Measurements from ENCODE around the gene JAK1. TPM values are rescaled to one million over a fixed set of nuclear protein-coding genes. Genes with fewer than 3 reads are reported as not detected.

JAK1 gene
- total RNA-seq, 1 donor from 2014 or later, result 55.8 TPM

DNA sequence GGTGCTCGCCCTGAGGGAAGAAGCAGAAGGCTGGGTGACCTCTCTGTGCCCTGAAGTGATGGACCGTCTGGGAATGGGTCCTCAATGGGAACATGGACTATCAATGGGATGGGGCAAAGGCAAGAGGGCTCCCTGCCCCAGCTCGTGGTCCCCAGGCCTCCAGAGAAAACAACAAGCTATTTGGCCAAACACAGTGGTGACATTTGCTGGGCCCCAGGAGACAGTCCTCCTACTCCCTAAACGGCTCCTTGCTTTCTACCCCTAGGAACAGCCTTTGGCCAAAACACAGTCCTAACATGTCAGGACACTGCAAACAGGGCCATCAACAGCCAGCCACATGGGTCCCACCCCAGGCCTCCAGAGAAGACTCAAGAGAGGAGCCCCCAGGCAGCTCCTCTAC is 118.7 kb downstream of the JAK1 start:
- DNase-seq (ENCODE audit: low read depth), result no peak
- Histone ChIP-seq H3K36me3 (ENCODE audit: control insufficient read depth, insufficient read depth, low read length) (peaks cover 9% of the 10 kb centered on the region), H3K4me3 (ENCODE audit: low read depth, low read length) (no peak overlapping the region), H3K27me3 (ENCODE audit: control insufficient read depth, insufficient read depth, low read length) (no peaks in the 10 kb centered on the region)
- FAIRE-seq, result no peak
- TF ChIP-seq, protein P1, sequence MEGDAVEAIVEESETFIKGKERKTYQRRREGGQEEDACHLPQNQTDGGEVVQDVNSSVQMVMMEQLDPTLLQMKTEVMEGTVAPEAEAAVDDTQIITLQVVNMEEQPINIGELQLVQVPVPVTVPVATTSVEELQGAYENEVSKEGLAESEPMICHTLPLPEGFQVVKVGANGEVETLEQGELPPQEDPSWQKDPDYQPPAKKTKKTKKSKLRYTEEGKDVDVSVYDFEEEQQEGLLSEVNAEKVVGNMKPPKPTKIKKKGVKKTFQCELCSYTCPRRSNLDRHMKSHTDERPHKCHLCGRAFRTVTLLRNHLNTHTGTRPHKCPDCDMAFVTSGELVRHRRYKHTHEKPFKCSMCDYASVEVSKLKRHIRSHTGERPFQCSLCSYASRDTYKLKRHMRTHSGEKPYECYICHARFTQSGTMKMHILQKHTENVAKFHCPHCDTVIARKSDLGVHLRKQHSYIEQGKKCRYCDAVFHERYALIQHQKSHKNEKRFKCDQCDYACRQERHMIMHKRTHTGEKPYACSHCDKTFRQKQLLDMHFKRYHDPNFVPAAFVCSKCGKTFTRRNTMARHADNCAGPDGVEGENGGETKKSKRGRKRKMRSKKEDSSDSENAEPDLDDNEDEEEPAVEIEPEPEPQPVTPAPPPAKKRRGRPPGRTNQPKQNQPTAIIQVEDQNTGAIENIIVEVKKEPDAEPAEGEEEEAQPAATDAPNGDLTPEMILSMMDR (IDR thresholded peaks at IDR 0.05; ENCODE audit: insufficient read depth, low read length, severe bottlenecking), result no peak

DNA sequence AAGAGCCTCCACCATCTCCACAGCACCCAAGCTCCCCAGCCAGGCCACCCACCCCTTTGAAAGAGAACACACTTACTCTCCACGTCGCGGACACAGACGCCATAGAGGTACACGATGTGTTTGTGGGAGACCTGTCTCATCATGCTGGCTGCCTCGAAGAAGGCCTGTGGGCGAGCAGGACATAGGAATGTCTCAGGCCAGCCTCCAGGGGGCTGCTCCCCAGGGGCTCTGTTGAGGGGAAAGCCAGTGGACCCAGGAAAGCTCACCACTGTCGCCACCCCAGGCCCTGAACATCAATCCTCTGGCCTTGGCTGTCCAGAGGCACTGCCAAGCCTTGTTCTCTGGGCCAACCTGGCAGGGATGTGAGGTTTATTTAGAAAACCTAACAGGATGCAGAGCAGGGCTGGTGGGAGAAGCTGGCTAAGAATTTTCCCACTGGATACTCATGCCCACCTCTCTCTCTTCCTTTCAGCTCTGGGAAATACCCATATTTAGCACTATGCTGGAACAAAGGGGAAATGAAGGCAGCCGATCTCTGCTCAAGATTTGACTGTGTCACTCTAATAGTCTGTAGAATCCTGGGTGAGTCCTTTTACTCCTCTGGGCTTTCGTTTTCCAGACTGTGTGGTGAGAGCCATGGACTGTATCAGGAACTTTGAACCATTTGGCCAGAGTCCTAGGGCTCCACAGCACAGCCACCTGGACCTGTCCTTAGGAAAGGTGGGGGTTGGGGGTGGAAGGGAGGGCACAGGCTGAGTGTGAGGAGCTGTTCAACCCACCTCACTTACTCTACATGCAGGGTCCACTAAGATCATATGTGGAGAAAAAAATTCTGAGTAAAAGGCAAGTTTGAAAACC is 119.5 kb downstream of the JAK1 start:
- no peaks in the 10 kb centered on the region for H3K27me3 ChIP-seq (ENCODE audit: control insufficient read depth, insufficient read depth, low read length)
- no peak for FAIRE-seq
- DNase-seq (ENCODE audit: low read depth), result no peak
- TF ChIP-seq, protein P1 (IDR thresholded peaks at IDR 0.05; ENCODE audit: insufficient read depth, low read length, severe bottlenecking), result no peak
- H3K36me3 ChIP-seq (ENCODE audit: control insufficient read depth, insufficient read depth, low read length), result peaks cover 9% of the 10 kb centered on the region
- H3K4me3 ChIP-seq (ENCODE audit: low read depth, low read length), result no peak overlapping the region

GRCh38 chr1:64845831-64846425 is 120.4 kb downstream of the JAK1 start:
- TF ChIP-seq, protein P1 (IDR thresholded peaks at IDR 0.05; ENCODE audit: insufficient read depth, low read length, severe bottlenecking), result no peak
- H3K36me3 ChIP-seq (ENCODE audit: control insufficient read depth, insufficient read depth, low read length), result peaks cover 15% of the 10 kb centered on the region
- DNase-seq (ENCODE audit: low read depth), result no peak
- H3K4me3 ChIP-seq (ENCODE audit: low read depth, low read length), result no peak overlapping the region
- FAIRE-seq, result no peak
- H3K27me3 ChIP-seq (ENCODE audit: control insufficient read depth, insufficient read depth, low read length), result no peaks in the 10 kb centered on the region

DNA sequence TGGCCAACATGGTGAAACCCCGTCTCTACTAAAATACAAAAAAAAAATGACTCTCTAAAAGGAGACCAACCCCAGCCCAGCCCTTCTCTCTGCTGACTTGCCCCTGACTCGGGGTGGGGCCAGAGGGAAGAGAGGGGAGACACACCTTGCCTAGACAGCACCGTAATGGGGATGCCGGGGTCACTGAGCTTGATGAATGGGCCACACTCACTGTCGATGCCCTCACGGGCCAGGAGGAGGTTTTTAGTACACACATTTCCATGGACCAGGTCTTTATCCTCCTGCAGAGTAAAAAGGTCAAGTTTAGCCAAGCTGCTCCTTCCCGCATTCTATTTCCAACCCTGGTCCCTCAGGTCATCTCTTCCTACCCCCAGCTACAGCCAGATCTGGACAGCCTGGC is 121.7 kb downstream of the JAK1 start:
- no peaks in the 10 kb centered on the region for H3K27me3 ChIP-seq (ENCODE audit: control insufficient read depth, insufficient read depth, low read length)
- DNase-seq (ENCODE audit: low read depth) (no peak), FAIRE-seq (no peak)
- TF ChIP-seq, protein P1 (IDR thresholded peaks at IDR 0.05; ENCODE audit: insufficient read depth, low read length, severe bottlenecking), result no peak
- H3K36me3 ChIP-seq (ENCODE audit: control insufficient read depth, insufficient read depth, low read length), result peaks cover 20% of the 10 kb centered on the region
- H3K4me3 ChIP-seq (ENCODE audit: low read depth, low read length), result no peak overlapping the region

DNA sequence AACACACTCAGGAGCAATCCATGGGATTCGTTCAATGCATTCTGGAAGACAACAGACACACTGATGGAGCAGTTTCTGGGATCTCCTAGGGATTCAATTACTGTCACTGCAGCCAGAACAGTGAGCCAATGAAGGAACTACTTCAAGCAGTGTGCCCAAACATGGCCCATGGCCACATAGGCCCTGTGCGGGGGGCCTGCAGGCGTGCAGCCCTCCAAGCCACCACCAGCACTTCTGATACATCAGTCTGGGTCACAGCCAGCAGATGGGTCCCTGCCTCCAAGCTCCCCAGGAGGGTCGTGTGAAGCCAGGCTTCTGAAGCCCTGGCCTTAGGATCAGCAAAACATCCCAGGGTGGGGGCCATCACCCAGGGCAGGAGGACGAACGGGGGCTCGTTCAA is 122.2 kb downstream of the JAK1 start:
- Histone ChIP-seq H3K4me3 (ENCODE audit: low read depth, low read length) (no peak overlapping the region), H3K36me3 (ENCODE audit: control insufficient read depth, insufficient read depth, low read length) (peaks cover 23% of the 10 kb centered on the region), H3K27me3 (ENCODE audit: control insufficient read depth, insufficient read depth, low read length) (no peaks in the 10 kb centered on the region)
- no peak for DNase-seq (ENCODE audit: low read depth)
- no peak for FAIRE-seq
- TF ChIP-seq, protein P1 (IDR thresholded peaks at IDR 0.05; ENCODE audit: insufficient read depth, low read length, severe bottlenecking), result no peak

All from bronchial epithelial cell (primary cell).